Activated effector memory CD4-positive, alpha-beta T cell treated with Interleukin-2 at 50 U/mL for 16 hours (primary cell): ENCODE results near the gene SYT14.
"Not testable (repeated sequence)": the region's sequence is repeated elsewhere in the genome, so short reads cannot be mapped to it uniquely, and the experiment has no call there.

Experiments
- DNase-seq: peaks from one replicate; pipeline ENCODE4 v3.0.0-alpha.2; 2020

SYT14 gene

GRCh38 chr1:209937996-209938959 is at the start of gene SYT14:
Gene SYT14 (plus strand): TSS chr1:209938217. CDS start chr1:209938265, 48 bp downstream.
- no peak for DNase-seq

DNA sequence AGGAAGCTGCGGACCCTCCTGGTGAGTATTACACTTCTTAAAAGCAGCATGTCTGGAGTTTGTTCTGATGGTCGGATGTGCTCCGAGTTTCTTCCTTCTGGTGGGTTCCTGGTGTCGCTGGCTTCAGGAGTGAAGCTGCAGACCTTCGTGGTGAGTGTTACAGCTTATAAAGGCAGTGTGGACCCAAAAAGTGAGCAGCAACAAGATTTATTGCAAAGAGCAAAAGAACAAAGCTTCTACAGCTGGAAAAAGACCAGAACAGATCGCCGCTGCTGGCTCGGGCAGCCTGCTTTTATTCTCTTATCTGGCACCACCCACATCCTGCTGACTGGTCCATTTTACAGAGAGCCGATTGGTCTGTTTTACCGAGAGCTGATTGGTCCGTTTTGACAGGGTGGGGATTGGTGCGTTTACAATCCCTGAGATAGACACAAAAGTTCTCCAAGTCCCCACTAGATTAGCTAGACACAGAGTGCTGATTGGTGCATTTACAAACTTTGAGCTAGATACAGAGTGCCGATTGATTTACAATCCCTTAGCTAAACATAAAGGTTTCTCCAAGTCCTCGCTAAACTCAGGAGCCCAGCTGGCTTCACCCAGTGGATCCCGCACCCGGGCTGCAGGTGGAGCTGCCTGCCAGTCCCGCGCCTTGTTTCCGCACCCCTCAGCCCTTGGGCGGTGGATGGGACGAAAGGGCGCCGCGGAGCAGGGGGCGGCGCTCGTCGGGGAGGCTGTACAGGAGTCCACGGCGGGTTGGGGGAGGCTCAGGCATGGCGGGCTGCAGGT is 49.5 kb upstream of the SYT14 start:
- DNase-seq: not testable (repeated sequence)

- no peak for DNase-seq
These were observed 49.0 kb upstream of the SYT14 start for GRCh38 chr1:209889077-209889418.

GRCh38 chr1:209890641-209891330 is 47.2 kb upstream of the SYT14 start:
- DNase-seq: no peak

GRCh38 chr1:209893751-209894150 is 44.3 kb upstream of the SYT14 start:
- DNase-seq: no peak

GRCh38 chr1:209895709-209896108 is 42.3 kb upstream of the SYT14 start:
- no peak for DNase-seq

GRCh38 chr1:209896346-209896745 is 41.7 kb upstream of the SYT14 start:
- no peak for DNase-seq

DNA sequence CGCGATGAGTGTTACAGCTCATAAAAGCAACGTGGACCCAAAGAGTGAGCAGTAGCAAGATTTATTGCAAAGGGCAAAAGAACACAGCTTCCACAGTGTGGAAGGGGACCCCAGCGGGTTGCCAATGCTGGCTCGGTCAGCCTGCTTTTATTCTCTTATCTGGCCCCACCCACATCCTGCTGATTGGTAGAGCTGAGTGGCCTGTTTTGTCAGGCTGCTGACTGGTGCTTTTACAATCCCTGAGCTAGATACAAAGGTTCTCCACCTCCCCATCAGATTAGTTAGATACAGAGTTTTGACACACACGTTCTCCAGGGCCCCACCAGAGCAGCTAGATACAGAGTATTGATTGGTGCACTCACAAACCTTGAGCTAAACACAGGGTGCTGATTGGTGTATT is 39.7 kb upstream of the SYT14 start:
- DNase-seq: not testable (repeated sequence)

DNA sequence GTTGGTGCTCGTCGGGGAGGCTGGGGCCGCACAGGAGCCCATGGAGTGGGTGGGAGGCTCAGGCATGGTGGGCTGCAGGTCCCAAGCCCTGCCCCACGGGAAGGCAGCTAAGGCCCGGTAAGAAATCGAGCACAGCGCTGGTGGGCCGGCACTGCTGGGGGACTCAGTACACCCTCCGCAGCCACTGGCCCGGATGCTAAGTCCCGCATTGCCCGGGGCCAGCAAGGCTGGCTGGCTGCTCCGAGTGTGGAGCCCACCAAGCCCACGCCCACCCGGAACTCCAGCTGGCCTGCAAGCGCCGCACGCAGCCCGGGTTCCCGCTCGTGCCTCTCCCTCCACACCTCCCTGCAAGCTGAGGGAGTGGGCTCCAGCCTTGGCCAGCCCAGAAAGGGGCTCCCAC is 39.2 kb upstream of the SYT14 start:
- DNase-seq: not testable (repeated sequence)

DNA sequence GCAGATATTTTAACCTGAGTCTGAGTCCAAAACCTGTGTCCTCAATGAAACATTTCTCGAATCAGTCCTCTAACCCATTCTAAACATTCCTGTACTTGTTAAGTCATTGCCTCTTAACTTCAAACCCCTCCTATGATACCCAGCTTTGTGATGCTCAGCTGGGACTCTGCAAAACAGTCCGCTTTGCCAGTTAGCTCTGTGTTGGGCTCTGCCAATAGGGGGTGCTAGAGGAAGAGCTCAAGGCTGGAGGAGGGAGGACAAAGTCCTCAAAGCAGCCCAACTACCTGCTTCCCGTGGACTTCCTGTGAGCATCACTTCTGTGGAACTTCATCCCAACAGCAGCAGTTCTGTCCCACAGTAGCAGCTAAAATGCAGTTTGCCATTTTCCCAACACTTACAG is 38.1 kb upstream of the SYT14 start:
- no peak for DNase-seq

GRCh38 chr1:209900734-209901133 is 37.3 kb upstream of the SYT14 start:
- no peak for DNase-seq

GRCh38 chr1:209901211-209901610 is 36.8 kb upstream of the SYT14 start:
- DNase-seq: no peak

DNA sequence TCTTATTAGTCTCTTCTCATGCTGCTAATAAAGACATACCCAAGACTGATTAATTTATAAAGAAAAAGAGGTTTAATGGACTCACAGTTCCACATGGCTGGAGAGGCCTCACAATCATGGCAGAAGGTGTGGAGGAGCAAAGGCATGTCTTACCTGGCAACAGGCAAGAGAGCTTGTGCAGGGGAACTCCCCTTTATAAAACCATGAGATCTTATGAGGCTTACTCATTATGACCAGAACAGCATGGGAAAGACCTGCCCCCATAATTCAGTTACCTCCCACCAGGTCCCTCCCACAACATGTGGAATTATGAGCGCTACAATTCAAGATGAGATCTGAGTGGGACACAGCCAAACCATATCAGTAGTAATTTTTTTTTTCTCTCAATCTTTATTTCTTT is 33.2 kb upstream of the SYT14 start:
- not testable (repeated sequence) for DNase-seq

DNA sequence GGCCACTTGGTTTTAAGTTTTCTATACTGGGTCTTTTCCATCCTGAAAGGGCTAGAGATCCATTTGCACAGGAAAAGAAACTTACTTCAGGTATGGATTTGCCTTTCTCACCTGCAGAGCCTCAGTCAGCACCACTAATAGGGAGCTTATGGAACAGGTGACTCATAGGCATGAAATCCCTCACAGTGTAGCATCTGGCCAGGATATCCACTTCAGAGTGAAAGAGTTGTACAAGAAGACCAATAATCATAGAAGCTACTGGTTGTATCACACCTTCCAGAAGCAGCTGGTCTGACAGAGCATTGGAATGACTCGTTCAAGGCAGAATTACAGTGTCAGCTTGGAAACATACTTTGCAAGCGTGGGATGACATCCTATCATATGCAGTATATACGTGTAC is 26.3 kb upstream of the SYT14 start:
- DNase-seq: no peak

- no peak for DNase-seq
These were observed 25.7 kb upstream of the SYT14 start for GRCh38 chr1:209912306-209912705.

GRCh38 chr1:209919637-209920036 is 18.4 kb upstream of the SYT14 start:
- DNase-seq: not testable (repeated sequence)

GRCh38 chr1:209920844-209921243 is 17.2 kb upstream of the SYT14 start:
- no peak for DNase-seq

- no peak for DNase-seq
These were observed 13.6 kb upstream of the SYT14 start for GRCh38 chr1:209924390-209924789.

- DNase-seq: no peak
These were observed 12.0 kb upstream of the SYT14 start for GRCh38 chr1:209926045-209926444.

GRCh38 chr1:209927466-209927865 is 10.6 kb upstream of the SYT14 start:
- no peak for DNase-seq

DNA sequence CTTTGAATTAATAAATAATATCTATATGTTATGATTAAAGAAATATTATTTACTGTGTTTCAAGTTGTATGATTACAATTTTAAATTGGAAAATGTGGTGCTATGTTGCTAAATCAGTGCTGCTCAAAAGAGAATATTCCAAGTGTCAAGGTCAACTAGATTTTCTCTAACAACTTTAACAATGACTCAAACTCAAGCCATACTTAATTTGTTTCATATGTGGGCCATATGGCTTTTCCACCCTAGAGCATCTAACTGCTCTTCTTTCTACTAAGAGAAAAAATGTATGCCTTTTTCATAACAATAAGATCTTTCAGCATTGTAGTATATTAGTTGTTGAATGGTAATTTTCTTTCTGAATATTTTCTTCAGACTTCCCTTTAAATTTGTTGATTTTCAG is 8.3 kb upstream of the SYT14 start:
- no peak for DNase-seq

DNA sequence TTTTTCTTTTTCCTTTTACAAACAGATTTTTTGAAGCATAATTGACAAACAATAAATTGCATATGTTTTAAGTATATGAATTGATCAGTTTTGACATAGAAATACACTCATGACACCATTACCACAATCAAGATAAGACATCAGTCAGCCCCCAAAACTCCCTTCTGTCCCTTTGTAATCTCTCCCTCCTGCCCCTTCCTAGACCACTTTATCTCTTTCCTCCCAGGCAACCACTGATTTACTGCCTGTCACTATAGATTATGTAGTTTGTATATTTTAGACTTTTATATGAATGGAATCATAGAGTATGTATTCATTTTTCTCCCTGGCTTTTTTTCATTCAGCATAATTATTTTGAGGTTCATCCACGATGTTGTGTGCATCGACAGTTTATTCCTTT is 6.9 kb upstream of the SYT14 start:
- DNase-seq: no peak

DNA sequence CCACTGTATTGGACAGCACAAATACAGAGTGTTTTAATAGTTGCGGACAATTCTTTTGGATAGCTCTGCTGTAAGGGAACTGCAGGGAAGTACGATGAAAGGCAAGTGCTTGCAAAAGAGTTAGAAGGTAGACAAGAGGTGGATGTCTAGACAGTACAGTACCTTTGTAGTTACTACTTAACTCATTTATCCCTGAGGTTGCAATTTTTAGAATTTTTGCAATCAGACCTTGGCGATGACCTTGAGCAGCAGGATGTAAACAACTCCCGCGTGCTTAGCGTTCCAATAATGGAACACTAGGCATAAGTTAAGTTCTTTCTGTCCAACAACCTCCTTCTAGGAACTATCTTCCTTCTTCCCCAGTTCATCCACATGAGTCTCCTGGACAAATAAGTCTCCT is 1.9 kb upstream of the SYT14 start:
- no peak for DNase-seq
